ENCODE results near the gene CRTC1.
"Not testable (repeated sequence)": the region's sequence is repeated elsewhere in the genome, so short reads cannot be mapped to it uniquely, and the experiment has no call there.

CRTC1 gene

DNA sequence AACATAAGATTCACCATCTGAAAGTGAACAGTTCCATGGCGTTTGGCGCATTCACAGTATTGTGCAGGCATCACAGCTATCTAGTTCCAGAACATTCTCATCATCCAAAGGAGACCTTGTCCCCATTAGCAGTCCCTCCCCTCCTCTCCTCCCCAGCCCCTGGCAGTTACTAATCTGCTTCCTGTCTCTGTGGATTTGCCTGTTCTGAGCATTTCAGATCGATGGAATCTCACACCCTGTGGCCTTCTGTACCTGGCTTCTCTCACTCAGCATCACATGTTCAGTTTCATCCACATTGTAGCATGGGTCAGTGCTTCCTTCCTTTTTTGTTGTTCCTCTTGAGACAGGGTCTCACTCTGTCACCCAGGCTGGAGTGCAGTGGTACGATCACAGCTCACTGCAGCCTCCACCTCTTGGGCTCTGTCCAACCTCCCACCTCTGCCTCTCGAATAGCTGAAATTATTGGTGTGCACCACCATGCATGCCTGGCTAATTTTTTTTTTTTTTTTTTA lies 34.6 kb downstream of the CRTC1 start:
- Mint-ChIP-seq H3K4me3 (no peak overlapping the region), H3K27me3 (no peaks in the 10 kb centered on the region), H3K4me1 (peaks cover 44% of the 10 kb centered on the region), H3K9me3 (no peaks in the 10 kb centered on the region), H3K27ac (ENCODE audit: low read depth) (no peak overlapping the region), H3K36me3 (ENCODE audit: insufficient read depth) (peaks cover 2% of the 10 kb centered on the region)
- ATAC-seq (replicated peaks; ENCODE audit: extremely low read depth, poor library complexity, severe bottlenecking) (no peak), DNase-seq (ENCODE audit: low spot score in 2 of 2) (no peak)

DNA sequence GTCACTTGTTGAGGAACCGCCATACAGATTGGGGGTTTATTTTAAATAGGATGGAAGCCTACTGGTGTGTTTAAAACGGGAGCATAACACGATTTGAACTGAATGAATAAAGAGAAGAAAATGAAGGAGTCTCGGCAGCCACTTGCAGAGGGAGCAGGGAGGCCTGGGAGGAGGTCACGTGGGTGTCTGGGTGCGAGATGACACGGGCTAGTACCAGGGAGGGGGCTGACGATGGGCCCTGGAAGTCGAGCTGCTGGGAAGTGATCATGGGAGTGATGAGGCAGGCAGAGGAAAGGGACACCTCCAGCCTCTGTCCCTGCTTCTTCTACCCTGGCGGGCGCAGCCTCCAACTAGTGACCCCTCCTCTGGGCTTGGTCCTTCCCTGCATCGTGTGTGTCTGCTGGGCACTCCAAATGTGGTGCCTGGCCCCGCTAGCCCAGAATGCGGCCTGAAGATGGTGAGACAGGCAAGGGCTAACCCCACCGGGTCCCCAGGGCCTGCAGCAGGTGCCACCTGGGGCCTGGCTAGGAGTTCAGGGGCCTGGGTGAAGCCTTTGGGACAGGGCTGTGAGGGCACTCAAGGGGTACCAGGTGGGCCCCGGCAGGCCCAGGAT lies 35.5 kb downstream of the CRTC1 start:
- Mint-ChIP-seq H3K36me3 (ENCODE audit: insufficient read depth) (peaks cover 2% of the 10 kb centered on the region), H3K27me3 (no peaks in the 10 kb centered on the region), H3K9me3 (no peaks in the 10 kb centered on the region), H3K27ac (ENCODE audit: low read depth) (no peak overlapping the region), H3K4me3 (no peak overlapping the region), H3K4me1 (peaks cover 35% of the 10 kb centered on the region)
- DNase-seq (ENCODE audit: low spot score in 2 of 2) (no peak), ATAC-seq (replicated peaks; ENCODE audit: extremely low read depth, poor library complexity, severe bottlenecking) (no peak)

DNA sequence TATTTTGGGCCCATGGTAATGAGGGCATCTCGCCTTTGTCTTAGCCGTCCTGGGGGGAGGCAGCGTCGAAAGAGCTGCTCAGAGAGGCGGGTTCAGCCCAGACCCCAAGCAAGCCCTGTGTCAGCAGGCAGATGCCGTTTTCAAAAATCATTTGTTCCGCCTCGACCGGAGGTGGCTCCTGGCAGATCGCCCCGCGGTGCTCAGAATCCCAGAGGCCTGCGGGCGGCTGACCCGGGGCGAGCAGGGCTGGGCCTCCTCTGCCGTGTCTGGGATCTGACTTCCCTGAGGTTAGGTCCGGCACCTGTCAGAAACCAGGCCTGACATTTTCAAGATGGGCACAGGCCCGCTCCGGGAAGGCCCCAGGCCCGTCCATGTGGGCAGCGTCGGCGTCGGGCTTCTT lies 36.1 kb downstream of the CRTC1 start:
- H3K27ac Mint-ChIP-seq (ENCODE audit: low read depth) = no peak overlapping the region
- peaks cover 31% of the 10 kb centered on the region for H3K4me1 Mint-ChIP-seq
- H3K4me3 Mint-ChIP-seq = no peak overlapping the region
- no peak for DNase-seq (ENCODE audit: low spot score in 2 of 2)
- no peaks in the 10 kb centered on the region for H3K27me3 Mint-ChIP-seq
- H3K9me3 Mint-ChIP-seq = no peaks in the 10 kb centered on the region
- ATAC-seq (replicated peaks; ENCODE audit: extremely low read depth, poor library complexity, severe bottlenecking) = no peak
- peaks cover 4% of the 10 kb centered on the region for H3K36me3 Mint-ChIP-seq (ENCODE audit: insufficient read depth)

DNA sequence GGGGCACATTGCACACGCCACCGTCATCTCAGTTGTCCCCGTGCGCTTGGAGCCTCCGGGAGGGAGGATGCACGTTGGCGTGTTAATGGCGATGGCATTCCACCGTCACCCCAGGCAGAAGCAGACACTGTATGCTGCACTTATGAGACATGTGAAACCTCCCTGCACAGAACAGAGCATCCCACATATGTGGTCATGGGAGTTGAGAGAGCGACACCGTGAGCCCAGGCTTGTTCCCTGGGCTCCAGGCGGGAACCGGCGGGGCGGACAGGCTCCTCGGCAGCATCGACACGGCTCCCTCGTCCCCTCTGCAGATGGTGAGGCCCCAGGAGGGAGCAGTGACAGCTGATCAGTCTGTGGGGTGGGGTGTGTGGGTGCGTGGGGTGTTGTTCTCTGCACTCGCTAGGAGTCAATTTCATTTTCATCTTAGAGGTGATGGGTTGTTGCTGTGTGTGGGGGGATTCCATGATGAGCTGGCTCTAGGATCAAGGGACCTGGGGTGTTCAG lies 40.4 kb downstream of the CRTC1 start:
- Mint-ChIP-seq H3K27ac (ENCODE audit: low read depth) (no peak overlapping the region), H3K9me3 (no peaks in the 10 kb centered on the region), H3K4me3 (no peak overlapping the region), H3K4me1 (peaks cover 1% of the 10 kb centered on the region), H3K36me3 (ENCODE audit: insufficient read depth) (peaks cover 9% of the 10 kb centered on the region), H3K27me3 (no peaks in the 10 kb centered on the region)
- DNase-seq (ENCODE audit: low spot score in 2 of 2) = no peak
- no peak for ATAC-seq (replicated peaks; ENCODE audit: extremely low read depth, poor library complexity, severe bottlenecking)

DNA sequence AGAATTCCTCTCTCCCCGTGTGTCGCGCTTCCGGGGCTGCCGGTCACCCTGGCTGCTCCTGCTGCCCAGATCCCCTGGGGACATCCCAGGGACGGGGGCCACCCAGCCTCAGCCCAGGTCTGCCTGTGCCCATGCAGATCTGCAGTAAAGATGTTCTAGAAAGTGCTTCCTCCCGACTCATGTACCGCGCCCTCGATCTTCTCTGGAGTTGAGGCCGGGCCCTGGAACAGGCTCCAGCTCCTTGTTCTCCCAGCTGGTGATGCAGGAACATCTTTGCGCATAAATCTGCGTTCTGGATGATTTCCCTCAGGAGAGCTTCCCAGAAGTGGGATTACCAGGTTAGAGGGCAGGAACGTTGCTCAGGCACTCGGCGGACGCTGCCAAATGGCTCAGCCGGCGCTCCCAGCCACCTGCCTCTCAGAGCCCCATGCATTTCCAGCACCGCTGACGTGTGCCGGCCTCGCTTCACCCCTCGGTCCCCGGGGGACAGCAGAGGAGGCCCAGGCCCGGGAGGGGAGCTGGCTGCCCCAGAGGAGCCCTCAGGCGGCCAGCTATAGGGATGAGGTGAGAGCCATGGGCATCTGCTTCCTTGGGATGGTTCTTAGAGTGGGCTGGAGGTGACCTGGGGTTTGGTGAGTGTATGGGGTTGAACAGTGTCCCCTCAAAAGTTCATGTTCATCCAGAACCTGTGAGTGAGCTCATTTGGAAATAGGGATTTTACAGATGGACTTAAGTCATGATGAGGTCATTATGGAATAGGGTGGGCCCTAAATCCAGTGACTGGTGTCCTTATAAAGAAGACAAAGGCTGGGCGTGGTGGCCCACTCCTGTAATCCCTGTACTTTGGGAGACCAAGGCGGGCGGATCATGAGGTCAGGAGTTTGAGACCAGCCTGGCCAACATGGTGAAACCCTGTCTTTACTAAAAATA lies 42.6 kb downstream of the CRTC1 start:
- peaks cover 8% of the 10 kb centered on the region for H3K4me1 Mint-ChIP-seq
- no peaks in the 10 kb centered on the region for H3K9me3 Mint-ChIP-seq
- H3K36me3 Mint-ChIP-seq (ENCODE audit: insufficient read depth) = peaks cover 7% of the 10 kb centered on the region
- H3K4me3 Mint-ChIP-seq = no peak overlapping the region
- ATAC-seq (replicated peaks; ENCODE audit: extremely low read depth, poor library complexity, severe bottlenecking) (no peak), DNase-seq (ENCODE audit: low spot score in 2 of 2) (no peak)
- H3K27ac Mint-ChIP-seq (ENCODE audit: low read depth) = no peak overlapping the region
- H3K27me3 Mint-ChIP-seq = no peaks in the 10 kb centered on the region

DNA sequence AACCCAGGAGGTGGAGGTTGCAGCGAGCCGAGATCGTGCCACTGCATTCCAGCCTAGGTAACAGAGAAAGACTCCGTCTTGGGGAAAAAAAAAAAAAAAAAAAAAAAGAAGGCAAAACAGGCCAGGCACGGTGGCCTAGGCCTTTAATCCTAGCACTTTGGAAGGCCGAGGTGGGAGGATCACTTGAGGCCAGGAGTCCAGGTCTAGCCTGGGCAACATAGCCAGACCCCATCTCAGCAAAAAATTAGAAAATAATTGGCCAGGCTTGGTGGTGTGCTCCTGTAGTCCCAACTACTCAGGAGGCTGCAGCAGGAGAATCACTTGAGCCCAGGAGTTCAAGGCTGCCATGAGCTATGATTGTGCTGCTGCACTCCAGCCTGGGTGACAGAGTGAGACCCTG lies 43.4 kb downstream of the CRTC1 start:
- Mint-ChIP-seq H3K4me3 (no peak overlapping the region), H3K9me3 (no peaks in the 10 kb centered on the region), H3K27me3 (no peaks in the 10 kb centered on the region), H3K36me3 (ENCODE audit: insufficient read depth) (peaks cover 7% of the 10 kb centered on the region), H3K27ac (ENCODE audit: low read depth) (no peak overlapping the region), H3K4me1 (peaks cover 12% of the 10 kb centered on the region)
- no peak for ATAC-seq (replicated peaks; ENCODE audit: extremely low read depth, poor library complexity, severe bottlenecking)
- no peak for DNase-seq (ENCODE audit: low spot score in 2 of 2)

DNA sequence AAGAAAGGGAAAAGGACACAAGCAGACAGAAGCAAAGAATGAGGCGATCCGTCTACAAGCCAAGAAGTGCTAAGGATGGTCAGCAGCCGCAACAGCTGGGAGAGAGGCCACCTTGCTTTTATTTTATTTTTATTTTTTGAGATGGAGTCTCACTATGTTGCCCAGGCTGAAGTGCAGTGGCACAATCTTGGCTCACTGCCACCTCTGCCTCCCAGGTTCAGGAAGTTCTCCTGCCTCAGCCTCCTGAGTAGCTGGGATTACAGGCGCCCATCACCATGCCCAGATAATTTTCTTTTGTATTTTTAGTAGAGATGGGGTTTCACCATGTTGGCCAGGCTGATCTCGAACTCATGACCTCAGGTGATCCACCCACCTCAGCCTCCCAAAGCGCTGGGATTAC lies 44.1 kb downstream of the CRTC1 start:
- H3K4me3 Mint-ChIP-seq; H3K9me3 Mint-ChIP-seq; H3K27ac Mint-ChIP-seq (ENCODE audit: low read depth); DNase-seq (ENCODE audit: low spot score in 2 of 2); ATAC-seq (replicated peaks; ENCODE audit: extremely low read depth, poor library complexity, severe bottlenecking); H3K36me3 Mint-ChIP-seq (ENCODE audit: insufficient read depth); H3K27me3 Mint-ChIP-seq: not testable (repeated sequence)
- peaks cover 18% of the 10 kb centered on the region for H3K4me1 Mint-ChIP-seq

DNA sequence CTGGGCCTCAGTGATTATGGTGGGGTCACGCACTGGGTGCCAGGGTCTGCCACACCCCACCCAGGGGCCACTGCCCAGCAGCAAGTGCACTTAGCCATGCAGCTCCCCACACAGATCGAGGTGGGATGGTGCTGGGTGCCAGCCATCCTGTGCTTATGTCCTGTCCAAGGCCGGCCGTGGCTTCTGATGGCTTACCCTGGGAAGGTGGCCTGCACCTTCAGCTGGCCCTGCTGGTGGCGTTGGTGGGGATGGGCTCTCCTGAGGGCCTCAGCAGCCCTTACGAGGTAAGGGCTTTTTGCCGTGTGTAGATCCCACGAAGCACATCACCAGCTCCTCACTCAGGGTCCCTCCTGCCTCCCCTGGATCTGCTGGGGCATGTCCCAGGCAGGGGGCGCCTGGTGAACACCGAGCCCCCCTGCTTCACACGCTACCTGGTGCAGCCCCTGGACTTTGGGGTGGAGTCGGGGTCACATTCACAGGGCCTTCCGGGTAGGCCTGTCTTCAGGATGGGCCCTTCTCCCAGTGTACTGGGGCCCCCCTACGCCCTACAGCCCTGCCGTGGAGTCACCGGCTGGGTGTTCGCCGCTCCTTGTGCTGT lies 46.6 kb downstream of the CRTC1 start:
- no peak for ATAC-seq (replicated peaks; ENCODE audit: extremely low read depth, poor library complexity, severe bottlenecking)
- Mint-ChIP-seq H3K27me3 (no peaks in the 10 kb centered on the region), H3K36me3 (ENCODE audit: insufficient read depth) (peaks cover 5% of the 10 kb centered on the region), H3K4me3 (no peak overlapping the region), H3K4me1 (peaks cover 18% of the 10 kb centered on the region), H3K9me3 (no peaks in the 10 kb centered on the region), H3K27ac (ENCODE audit: low read depth) (no peak overlapping the region)
- DNase-seq (ENCODE audit: low spot score in 2 of 2) = no peak

DNA sequence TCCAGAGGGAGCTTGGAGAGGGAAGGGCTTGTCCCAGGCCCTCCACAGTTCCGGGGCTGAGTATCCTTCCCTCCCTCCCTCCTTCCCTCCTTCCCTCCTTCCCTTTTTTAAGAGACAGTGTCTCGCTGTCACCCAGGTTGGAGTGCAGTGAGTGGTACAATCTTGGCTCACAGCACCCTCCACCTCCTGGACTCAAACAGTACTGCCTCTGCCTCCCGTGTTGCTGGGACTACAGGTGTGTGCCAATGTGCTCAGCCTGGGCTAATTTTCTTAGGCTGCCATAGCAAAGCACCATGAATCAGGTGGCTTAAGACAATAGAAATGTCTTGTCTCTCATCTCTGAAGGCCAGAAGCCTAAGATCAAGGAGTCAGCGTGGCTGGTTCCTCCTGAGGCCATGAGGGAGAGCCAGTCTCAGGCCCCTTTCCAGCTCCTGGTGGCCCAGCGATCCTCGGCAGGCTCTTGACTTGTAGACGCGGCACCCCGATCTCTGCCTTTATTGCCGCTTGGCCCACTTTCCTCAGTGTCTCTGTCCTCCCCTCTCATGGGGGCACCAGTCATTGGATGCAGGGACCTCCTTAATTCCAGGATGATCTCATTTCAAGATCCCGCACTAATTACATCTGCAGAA lies 47.5 kb downstream of the CRTC1 start:
- no peaks in the 10 kb centered on the region for H3K27me3 Mint-ChIP-seq
- H3K4me1 Mint-ChIP-seq = peaks cover 18% of the 10 kb centered on the region
- no peaks in the 10 kb centered on the region for H3K9me3 Mint-ChIP-seq
- ATAC-seq (replicated peaks; ENCODE audit: extremely low read depth, poor library complexity, severe bottlenecking) (no peak), DNase-seq (ENCODE audit: low spot score in 2 of 2) (no peak)
- no peak overlapping the region for H3K4me3 Mint-ChIP-seq
- peaks cover under 1% of the 10 kb centered on the region for H3K36me3 Mint-ChIP-seq (ENCODE audit: insufficient read depth)
- no peak overlapping the region for H3K27ac Mint-ChIP-seq (ENCODE audit: low read depth)

DNA sequence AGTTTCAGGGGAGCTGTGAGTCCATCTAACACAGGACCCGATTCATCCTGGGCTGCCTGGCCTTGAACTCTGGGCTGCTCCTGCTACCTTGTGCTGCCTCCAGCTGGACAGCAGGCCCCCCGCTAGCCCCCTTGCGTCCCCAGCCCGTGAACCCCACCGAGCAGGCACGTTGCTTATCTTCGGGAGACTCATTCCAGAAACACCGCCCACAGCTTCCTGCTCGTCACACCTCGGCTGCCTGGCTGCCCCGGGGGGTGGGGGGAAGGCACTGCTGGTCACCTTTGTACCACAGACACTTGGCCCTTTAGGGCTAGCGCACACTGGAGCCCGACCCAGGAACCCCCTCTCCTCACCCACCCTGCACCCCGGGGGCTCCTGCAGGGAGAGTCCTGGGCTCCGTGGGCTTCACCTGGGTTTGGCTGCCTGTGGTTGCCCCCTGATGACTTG lies 48.1 kb downstream of the CRTC1 start:
- Mint-ChIP-seq H3K27ac (ENCODE audit: low read depth) (no peak overlapping the region), H3K36me3 (ENCODE audit: insufficient read depth) (no peaks in the 10 kb centered on the region), H3K9me3 (no peaks in the 10 kb centered on the region), H3K4me3 (no peak overlapping the region), H3K4me1 (peaks cover 18% of the 10 kb centered on the region), H3K27me3 (no peaks in the 10 kb centered on the region)
- no peak for DNase-seq (ENCODE audit: low spot score in 2 of 2)
- no peak for ATAC-seq (replicated peaks; ENCODE audit: extremely low read depth, poor library complexity, severe bottlenecking)

DNA sequence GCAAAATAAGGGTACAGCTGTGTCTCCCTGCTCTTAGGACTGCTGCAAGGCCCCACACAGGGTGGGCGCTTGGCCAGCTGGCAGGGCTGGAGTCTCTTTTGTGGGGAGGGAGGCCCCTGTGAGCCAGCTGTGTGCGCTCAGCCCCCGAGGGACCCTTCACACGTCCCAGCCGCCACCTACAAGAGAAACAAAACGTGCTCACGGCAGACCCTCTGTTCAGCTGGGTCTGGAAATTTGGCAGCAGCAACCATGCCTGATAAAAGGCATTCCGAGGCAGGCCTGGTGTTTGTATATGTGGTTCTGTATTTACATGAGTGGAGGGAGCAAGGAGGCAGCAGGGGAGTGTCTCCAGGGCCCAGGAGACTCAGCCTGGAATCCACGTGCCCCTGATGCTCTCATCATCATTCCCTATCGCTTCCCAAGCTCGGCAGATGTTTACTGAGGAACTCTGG lies 49.7 kb downstream of the CRTC1 start:
- no peaks in the 10 kb centered on the region for H3K36me3 Mint-ChIP-seq (ENCODE audit: insufficient read depth)
- H3K27me3 Mint-ChIP-seq = no peaks in the 10 kb centered on the region
- H3K4me1 Mint-ChIP-seq = peaks cover 24% of the 10 kb centered on the region
- H3K4me3 Mint-ChIP-seq = no peak overlapping the region
- DNase-seq (ENCODE audit: low spot score in 2 of 2) (no peak), ATAC-seq (replicated peaks; ENCODE audit: extremely low read depth, poor library complexity, severe bottlenecking) (no peak)
- H3K27ac Mint-ChIP-seq (ENCODE audit: low read depth) = no peak overlapping the region
- no peaks in the 10 kb centered on the region for H3K9me3 Mint-ChIP-seq

DNA sequence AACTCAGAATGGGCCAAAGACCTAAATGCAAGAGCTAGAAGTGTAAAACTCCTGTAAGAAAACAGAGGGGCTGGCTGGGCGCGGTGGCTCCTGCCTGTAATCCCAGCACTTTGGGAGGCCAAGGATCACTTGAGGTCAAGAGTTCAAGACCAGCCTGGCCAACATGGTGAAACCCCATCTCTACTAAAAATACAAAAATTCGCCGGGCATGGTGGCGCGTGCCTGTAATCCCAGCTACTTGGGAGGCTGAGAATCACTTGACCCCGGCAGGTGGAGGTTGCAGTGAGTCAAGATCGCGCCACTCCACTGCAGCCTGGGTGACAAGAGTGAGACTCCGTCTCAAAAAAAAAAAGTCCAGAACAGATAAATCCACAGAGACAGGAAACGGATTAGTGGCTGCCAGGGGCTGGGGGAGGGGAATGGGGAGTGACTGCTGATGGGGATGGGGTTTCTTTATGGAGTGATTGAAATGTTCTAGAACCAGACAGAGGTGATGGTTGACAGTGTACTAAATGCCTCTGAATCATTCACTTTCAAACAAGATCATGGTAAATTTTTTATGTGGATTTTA lies 50.4 kb downstream of the CRTC1 start:
- H3K27ac Mint-ChIP-seq (ENCODE audit: low read depth); H3K36me3 Mint-ChIP-seq (ENCODE audit: insufficient read depth); H3K9me3 Mint-ChIP-seq; H3K4me3 Mint-ChIP-seq; H3K27me3 Mint-ChIP-seq; DNase-seq (ENCODE audit: low spot score in 2 of 2); ATAC-seq (replicated peaks; ENCODE audit: extremely low read depth, poor library complexity, severe bottlenecking): not testable (repeated sequence)
- H3K4me1 Mint-ChIP-seq = peaks cover 24% of the 10 kb centered on the region
